HG02852 (cell line): ENCODE data around the gene RAB6A.
A peak's percentile ranks its signal among the peaks of the same experiment; 100 is the strongest.
"Not testable (repeated sequence)": the region's sequence is repeated elsewhere in the genome, so short reads cannot be mapped to it uniquely, and the experiment has no call there.

ENCODE experiments used
- ATAC-seq: cut with Tn5 transposase; IDR thresholded peaks from one replicate; pipeline ENCODE4 v1.9.1; 2021; ENCODE audit warnings: mild to moderate bottlenecking, moderate library complexity; ENCODE audit not compliant: unreplicated experiment

RAB6A gene

GRCh38 chr11:73766763-73767162, 5.9 kb upstream of the RAB6A start:
- no peak for ATAC-seq

GRCh38 chr11:73762732-73763131, 1.9 kb upstream of the RAB6A start:
- ATAC-seq, result no peak

- no peak for ATAC-seq
These were observed 600 bp upstream of the RAB6A start for GRCh38 chr11:73761403-73761945.

- peak; percentile 9 for ATAC-seq
These were observed 667 bp downstream of the RAB6A start for GRCh38 chr11:73760135-73760678.

GRCh38 chr11:73759610-73760134, 1.2 kb downstream of the RAB6A start:
- ATAC-seq, result no peak

- ATAC-seq, result no peak
These were observed 2.4 kb downstream of the RAB6A start for GRCh38 chr11:73758451-73758850.

GRCh38 chr11:73757598-73757997, 3.3 kb downstream of the RAB6A start:
- no peak for ATAC-seq

- ATAC-seq, result no peak
These were observed 5.2 kb downstream of the RAB6A start for GRCh38 chr11:73755670-73756069.

- no peak for ATAC-seq
These were observed 6.9 kb downstream of the RAB6A start for GRCh38 chr11:73753938-73754337.

- ATAC-seq, result no peak
These were observed 8.0 kb downstream of the RAB6A start for GRCh38 chr11:73752903-73753302.

- ATAC-seq, result no peak
These were observed 8.5 kb downstream of the RAB6A start for GRCh38 chr11:73752216-73752867.

GRCh38 chr11:73750862-73751261, 10.0 kb downstream of the RAB6A start:
- ATAC-seq, result not testable (repeated sequence)

- ATAC-seq, result no peak
These were observed 10.6 kb downstream of the RAB6A start for GRCh38 chr11:73750228-73750627.

GRCh38 chr11:73749118-73749517, 11.8 kb downstream of the RAB6A start:
- ATAC-seq, result no peak

GRCh38 chr11:73748300-73748699, 12.6 kb downstream of the RAB6A start:
- ATAC-seq, result no peak

GRCh38 chr11:73747762-73748161, 13.1 kb downstream of the RAB6A start:
- ATAC-seq, result no peak

GRCh38 chr11:73746701-73747100, 14.2 kb downstream of the RAB6A start:
- ATAC-seq, result no peak

- ATAC-seq, result no peak
These were observed 17.8 kb downstream of the RAB6A start for GRCh38 chr11:73743045-73743444.

GRCh38 chr11:73735959-73736358, 24.9 kb downstream of the RAB6A start:
- ATAC-seq, result not testable (repeated sequence)

- no peak for ATAC-seq
These were observed 25.9 kb downstream of the RAB6A start for GRCh38 chr11:73734993-73735392.

GRCh38 chr11:73734011-73734410, 26.9 kb downstream of the RAB6A start:
- ATAC-seq, result not testable (repeated sequence)

GRCh38 chr11:73732936-73733335, 27.9 kb downstream of the RAB6A start:
- not testable (repeated sequence) for ATAC-seq
